Measurements from ENCODE around the gene GDF10.

The GDF10 gene

GRCh38 chr10:47294501-47294900 is 5.5 kb upstream of the GDF10 start:
- DNase-seq, result no peak

DNA sequence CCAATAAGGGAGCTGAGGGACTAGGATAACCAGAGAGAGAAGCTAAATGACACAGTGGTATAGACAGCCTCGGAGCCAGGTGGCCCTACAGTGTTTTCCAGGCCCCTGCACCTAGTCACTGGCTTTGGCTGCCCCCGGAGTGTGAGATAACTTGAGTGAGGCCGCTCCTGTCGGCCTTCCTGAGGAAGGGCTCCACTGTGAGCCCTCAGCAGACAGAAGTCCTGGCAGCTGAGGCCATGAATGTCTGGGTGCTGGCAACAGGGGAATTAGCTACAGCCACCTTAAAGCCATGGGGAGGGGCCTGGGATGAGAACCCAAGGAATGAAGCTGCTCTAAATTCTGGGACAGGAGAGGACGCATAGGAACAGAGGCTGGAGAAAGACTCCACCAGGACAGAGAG is 4.6 kb upstream of the GDF10 start:
- no peak for DNase-seq

GRCh38 chr10:47296156-47296894 is 3.7 kb upstream of the GDF10 start:
- DNase-seq, result no peak

GRCh38 chr10:47296941-47297340 is 3.1 kb upstream of the GDF10 start:
- DNase-seq, result no peak

GRCh38 chr10:47297866-47298540 is 2.0 kb upstream of the GDF10 start:
- DNase-seq, result no peak

GRCh38 chr10:47298715-47299114 is 1.3 kb upstream of the GDF10 start:
- DNase-seq, result no peak

DNA sequence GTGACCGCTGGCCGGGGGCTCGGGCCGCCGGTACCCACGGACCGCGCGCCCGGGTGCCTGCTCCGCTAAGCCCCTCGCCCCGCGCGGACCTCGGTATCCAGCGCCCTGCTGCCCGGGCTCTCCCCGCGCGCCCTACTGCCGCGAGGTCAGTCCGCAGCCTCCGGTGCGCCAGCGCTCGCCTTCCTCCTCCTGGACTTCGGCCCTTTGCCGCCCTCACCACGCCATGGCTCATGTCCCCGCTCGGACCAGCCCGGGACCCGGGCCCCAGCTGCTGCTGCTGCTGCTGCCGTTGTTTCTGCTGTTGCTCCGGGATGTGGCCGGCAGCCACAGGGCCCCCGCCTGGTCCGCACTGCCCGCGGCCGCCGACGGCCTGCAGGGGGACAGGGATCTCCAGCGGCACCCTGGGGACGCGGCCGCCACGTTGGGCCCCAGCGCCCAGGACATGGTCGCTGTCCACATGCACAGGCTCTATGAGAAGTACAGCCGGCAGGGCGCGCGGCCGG is 483 bp downstream of the GDF10 start:
- DNase-seq, result no peak

GRCh38 chr10:47301833-47302232 is 1.8 kb downstream of the GDF10 start:
- DNase-seq, result no peak

DNA sequence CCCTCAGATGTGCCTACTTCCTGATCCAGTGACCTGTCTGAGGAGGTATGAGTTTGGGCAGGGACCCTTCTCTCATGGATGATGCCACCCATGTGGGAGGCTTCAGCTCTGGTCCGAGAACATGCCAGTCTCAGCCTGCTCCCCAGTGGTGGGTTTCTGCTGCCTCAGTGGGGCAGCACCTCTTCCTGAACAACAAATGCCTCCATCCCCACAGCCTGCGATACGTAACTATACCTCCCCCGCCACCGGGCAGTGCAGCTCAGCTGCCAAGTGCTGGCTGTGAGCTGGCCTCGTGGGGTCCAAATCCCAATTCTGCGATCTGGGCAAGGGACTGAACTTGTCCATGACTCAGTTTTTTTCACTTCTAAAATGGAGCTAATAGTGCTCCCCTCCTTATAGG is 3.1 kb downstream of the GDF10 start:
- DNase-seq, result no peak

DNA sequence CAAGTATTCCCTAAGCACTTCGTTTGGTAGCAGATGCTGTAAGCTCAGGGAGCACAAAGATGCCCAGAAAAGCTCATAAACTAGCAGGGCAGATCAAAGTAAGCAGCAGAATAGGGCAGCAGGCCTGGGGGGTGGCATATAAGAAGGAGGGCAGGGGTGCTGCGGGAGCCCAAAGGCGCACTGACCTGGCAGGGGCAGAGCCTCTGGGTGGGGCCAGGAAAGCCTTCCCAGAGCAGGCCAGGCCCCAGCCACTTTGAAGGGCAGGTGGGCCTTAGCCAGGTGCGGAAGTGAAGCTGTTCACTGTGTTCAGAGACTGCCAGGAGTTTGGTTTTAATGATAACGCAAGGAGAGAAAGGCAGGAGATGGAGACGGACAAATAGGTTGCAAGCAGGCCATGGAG is 3.9 kb downstream of the GDF10 start:
- no peak for DNase-seq

- no peak for DNase-seq
These were observed 5.6 kb downstream of the GDF10 start for GRCh38 chr10:47305566-47305965.

GRCh38 chr10:47306387-47307210 is 6.6 kb downstream of the GDF10 start:
- DNase-seq, result no peak

GRCh38 chr10:47307381-47307780 is 7.4 kb downstream of the GDF10 start:
- DNase-seq, result no peak

GRCh38 chr10:47308775-47309174 is 8.8 kb downstream of the GDF10 start:
- no peak for DNase-seq

DNA sequence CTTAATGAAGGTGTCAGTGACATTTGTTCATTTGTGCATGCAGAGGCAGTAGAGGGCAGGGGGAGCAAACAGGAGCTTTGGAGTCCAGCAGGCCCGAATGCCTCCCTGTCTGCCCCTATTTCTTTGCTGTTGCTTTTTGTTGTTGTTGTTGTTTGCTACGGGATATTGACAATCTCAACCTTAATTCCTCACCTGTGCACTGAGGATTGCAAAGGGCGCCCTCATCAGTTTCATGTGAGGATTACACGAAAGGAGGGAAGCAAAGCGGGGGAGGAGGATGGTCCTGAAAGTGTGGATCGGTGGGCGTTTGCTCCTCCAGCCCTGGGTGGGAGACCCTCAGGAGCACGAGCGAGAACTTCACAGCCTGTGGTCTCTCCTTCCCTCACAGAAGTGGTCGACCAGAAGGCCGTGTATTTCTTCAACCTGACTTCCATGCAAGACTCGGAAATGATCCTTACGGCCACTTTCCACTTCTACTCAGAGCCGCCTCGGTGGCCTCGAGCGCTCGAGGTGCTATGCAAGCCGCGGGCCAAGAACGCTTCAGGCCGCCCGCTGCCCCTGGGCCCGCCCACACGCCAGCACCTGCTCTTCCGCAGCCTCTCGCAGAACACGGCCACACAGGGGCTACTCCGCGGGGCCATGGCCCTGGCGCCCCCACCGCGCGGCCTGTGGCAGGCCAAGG is 9.6 kb downstream of the GDF10 start:
- DNase-seq, result no peak

DNA sequence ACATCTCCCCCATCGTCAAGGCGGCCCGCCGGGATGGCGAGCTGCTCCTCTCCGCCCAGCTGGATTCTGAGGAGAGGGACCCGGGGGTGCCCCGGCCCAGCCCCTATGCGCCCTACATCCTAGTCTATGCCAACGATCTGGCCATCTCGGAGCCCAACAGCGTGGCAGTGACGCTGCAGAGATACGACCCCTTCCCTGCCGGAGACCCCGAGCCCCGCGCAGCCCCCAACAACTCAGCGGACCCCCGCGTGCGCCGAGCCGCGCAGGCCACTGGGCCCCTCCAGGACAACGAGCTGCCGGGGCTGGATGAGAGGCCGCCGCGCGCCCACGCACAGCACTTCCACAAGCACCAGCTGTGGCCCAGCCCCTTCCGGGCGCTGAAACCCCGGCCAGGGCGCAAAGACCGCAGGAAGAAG is 10.1 kb downstream of the GDF10 start:
- no peak for DNase-seq

DNA sequence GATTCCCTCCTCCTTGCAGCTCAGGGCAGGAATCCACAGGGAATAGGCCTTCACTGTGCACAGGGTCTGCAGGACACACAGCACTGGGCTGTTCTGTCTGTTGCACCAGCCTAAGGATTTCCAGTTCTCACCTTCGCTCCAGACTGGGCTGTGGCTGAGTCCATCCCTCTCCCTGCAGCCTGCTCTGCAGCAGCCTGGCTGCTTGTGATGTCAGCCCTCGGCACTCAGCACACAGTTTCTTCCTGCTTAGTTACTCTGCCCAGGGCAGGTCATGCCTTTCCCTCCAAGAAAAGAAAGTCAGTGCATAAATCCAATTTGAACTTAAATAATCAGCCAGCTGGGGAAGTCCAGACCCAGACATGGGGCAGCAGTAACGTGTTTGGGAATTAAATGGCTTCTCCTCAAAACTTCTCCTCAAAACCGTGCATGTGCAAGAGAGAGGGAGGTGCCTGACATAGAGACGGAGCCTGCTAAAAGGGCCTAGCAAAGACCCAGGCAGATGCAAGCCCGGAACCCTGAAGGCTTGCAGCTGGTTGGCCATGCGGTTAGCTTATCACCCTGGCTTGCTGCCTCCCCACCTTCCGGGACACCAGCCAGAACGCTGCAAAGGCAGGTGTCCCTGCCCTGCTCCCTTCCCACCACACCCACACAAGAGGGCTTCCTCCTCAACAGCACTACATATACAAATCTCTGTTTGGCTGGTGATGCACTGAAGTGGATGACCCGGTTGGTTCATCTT is 11.4 kb downstream of the GDF10 start:
- peak in 4 of 5 donors; percentile 26 to 49 (median 35) for DNase-seq

- DNase-seq, result peak; percentile 60 to 80 (median 74)
These were observed 12.1 kb downstream of the GDF10 start for GRCh38 chr10:47311932-47312662.

GRCh38 chr10:47312663-47312995 is 12.6 kb downstream of the GDF10 start:
- DNase-seq, result no peak

DNA sequence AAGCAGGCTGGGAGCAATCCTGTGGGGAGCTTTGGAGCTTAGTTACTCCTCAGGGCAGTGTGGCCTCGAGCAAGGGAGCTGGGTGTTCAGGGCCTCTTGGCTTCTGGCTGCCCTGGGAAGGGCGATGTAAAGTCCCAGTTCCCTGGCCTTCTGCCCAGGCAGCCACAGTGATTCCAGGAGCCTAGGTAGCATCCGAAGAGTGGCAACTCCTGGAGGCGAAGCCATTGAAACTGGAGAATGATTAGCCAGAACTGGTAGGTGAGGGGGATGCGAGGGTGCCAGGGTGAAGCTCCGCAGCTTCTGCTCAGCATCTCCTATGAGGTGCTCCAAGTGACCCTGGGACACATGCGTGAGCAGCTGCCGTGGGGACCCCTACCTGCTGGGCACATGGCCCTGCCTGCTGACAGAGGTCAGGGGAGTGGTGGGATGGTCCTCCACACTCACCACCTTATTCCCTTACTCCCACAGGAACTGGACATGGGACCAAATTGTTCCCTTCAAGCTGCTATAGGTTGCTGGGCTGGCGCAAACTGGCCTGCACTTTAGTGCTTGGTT is 14.5 kb downstream of the GDF10 start:
- DNase-seq, result no peak

- DNase-seq, result no peak
These were observed 15.4 kb downstream of the GDF10 start for GRCh38 chr10:47315421-47315820.

Measured in T-helper 1 cell (primary cell).